ENCODE measurements around the gene PITX1.
"Not testable (repeated sequence)": the region's sequence is repeated elsewhere in the genome, so short reads cannot be mapped to it uniquely, and the experiment has no call there.

PITX1 gene

GRCh38 chr5:135009736-135010501 lies 24.1 kb downstream of the PITX1 start:
- Histone ChIP-seq H3K9me3 (ENCODE audit: control insufficient read depth, insufficient read depth, low read length) (no peaks in the 10 kb centered on the region), H3K4me1 (ENCODE audit: control insufficient read depth, insufficient read depth, low read length) (no peaks in the 10 kb centered on the region), H3K36me3 (ENCODE audit: control insufficient read depth, insufficient read depth, low read length) (no peaks in the 10 kb centered on the region), H3K27ac (ENCODE audit: low read length) (no peak overlapping the region), H3K27me3 (ENCODE audit: control insufficient read depth, insufficient read depth, low read length) (no peaks in the 10 kb centered on the region), H3K4me3 (ENCODE audit: low read length) (no peak overlapping the region)
- WGBS (ENCODE audit: insufficient coverage, insufficient read length): no CpG with 5 or more reads among the region's 11 CpGs
- no peak for DNase-seq (ENCODE audit: low read depth, low spot score)

- no peak for DNase-seq (ENCODE audit: low read depth, low spot score)
- H3K4me3 ChIP-seq (ENCODE audit: low read length): no peak overlapping the region
- no CpG with 5 or more reads among the region's 13 CpGs for WGBS (ENCODE audit: insufficient coverage, insufficient read length)
- H3K9me3 ChIP-seq (ENCODE audit: control insufficient read depth, insufficient read depth, low read length): no peaks in the 10 kb centered on the region
- no peaks in the 10 kb centered on the region for H3K36me3 ChIP-seq (ENCODE audit: control insufficient read depth, insufficient read depth, low read length)
- no peaks in the 10 kb centered on the region for H3K27me3 ChIP-seq (ENCODE audit: control insufficient read depth, insufficient read depth, low read length)
- no peak overlapping the region for H3K27ac ChIP-seq (ENCODE audit: low read length)
- H3K4me1 ChIP-seq (ENCODE audit: control insufficient read depth, insufficient read depth, low read length): no peaks in the 10 kb centered on the region
Observed at GRCh38 chr5:135008981-135009735, 24.9 kb downstream of the PITX1 start.

GRCh38 chr5:135008556-135008955 lies 25.5 kb downstream of the PITX1 start:
- H3K4me3 ChIP-seq (ENCODE audit: low read length): no peak overlapping the region
- no peaks in the 10 kb centered on the region for H3K36me3 ChIP-seq (ENCODE audit: control insufficient read depth, insufficient read depth, low read length)
- no peaks in the 10 kb centered on the region for H3K27me3 ChIP-seq (ENCODE audit: control insufficient read depth, insufficient read depth, low read length)
- no peak for DNase-seq (ENCODE audit: low read depth, low spot score)
- H3K9me3 ChIP-seq (ENCODE audit: control insufficient read depth, insufficient read depth, low read length): no peaks in the 10 kb centered on the region
- WGBS (ENCODE audit: insufficient coverage, insufficient read length): no CpG with 5 or more reads among the region's 8 CpGs
- H3K27ac ChIP-seq (ENCODE audit: low read length): no peak overlapping the region
- no peaks in the 10 kb centered on the region for H3K4me1 ChIP-seq (ENCODE audit: control insufficient read depth, insufficient read depth, low read length)

- Histone ChIP-seq H3K27me3 (ENCODE audit: control insufficient read depth, insufficient read depth, low read length) (no peaks in the 10 kb centered on the region), H3K36me3 (ENCODE audit: control insufficient read depth, insufficient read depth, low read length) (no peaks in the 10 kb centered on the region), H3K4me3 (ENCODE audit: low read length) (no peak overlapping the region), H3K4me1 (ENCODE audit: control insufficient read depth, insufficient read depth, low read length) (no peaks in the 10 kb centered on the region), H3K27ac (ENCODE audit: low read length) (no peak overlapping the region), H3K9me3 (ENCODE audit: control insufficient read depth, insufficient read depth, low read length) (no peaks in the 10 kb centered on the region)
- no CpG with 5 or more reads among the region's 11 CpGs for WGBS (ENCODE audit: insufficient coverage, insufficient read length)
- DNase-seq (ENCODE audit: low read depth, low spot score): no peak
Observed at GRCh38 chr5:135007749-135008363, 26.2 kb downstream of the PITX1 start.

- Histone ChIP-seq H3K9me3 (ENCODE audit: control insufficient read depth, insufficient read depth, low read length) (no peaks in the 10 kb centered on the region), H3K4me1 (ENCODE audit: control insufficient read depth, insufficient read depth, low read length) (no peaks in the 10 kb centered on the region), H3K36me3 (ENCODE audit: control insufficient read depth, insufficient read depth, low read length) (no peaks in the 10 kb centered on the region), H3K27ac (ENCODE audit: low read length) (no peak overlapping the region), H3K4me3 (ENCODE audit: low read length) (no peak overlapping the region), H3K27me3 (ENCODE audit: control insufficient read depth, insufficient read depth, low read length) (no peaks in the 10 kb centered on the region)
- no peak for DNase-seq (ENCODE audit: low read depth, low spot score)
- no CpG with 5 or more reads among the region's 9 CpGs for WGBS (ENCODE audit: insufficient coverage, insufficient read length)
Observed at GRCh38 chr5:135007305-135007704, 26.7 kb downstream of the PITX1 start.

- Histone ChIP-seq H3K27ac (ENCODE audit: low read length) (no peak overlapping the region), H3K4me1 (ENCODE audit: control insufficient read depth, insufficient read depth, low read length) (no peaks in the 10 kb centered on the region), H3K4me3 (ENCODE audit: low read length) (no peak overlapping the region), H3K36me3 (ENCODE audit: control insufficient read depth, insufficient read depth, low read length) (no peaks in the 10 kb centered on the region), H3K9me3 (ENCODE audit: control insufficient read depth, insufficient read depth, low read length) (no peaks in the 10 kb centered on the region), H3K27me3 (ENCODE audit: control insufficient read depth, insufficient read depth, low read length) (no peaks in the 10 kb centered on the region)
- no peak for DNase-seq (ENCODE audit: low read depth, low spot score)
- WGBS (ENCODE audit: insufficient coverage, insufficient read length): no CpG with 5 or more reads among the region's 3 CpGs
Observed at GRCh38 chr5:135005076-135005475, 29.0 kb downstream of the PITX1 start.

- Histone ChIP-seq H3K4me3 (ENCODE audit: low read length) (no peak overlapping the region), H3K27me3 (ENCODE audit: control insufficient read depth, insufficient read depth, low read length) (no peaks in the 10 kb centered on the region), H3K4me1 (ENCODE audit: control insufficient read depth, insufficient read depth, low read length) (no peaks in the 10 kb centered on the region), H3K27ac (ENCODE audit: low read length) (no peak overlapping the region), H3K36me3 (ENCODE audit: control insufficient read depth, insufficient read depth, low read length) (no peaks in the 10 kb centered on the region), H3K9me3 (ENCODE audit: control insufficient read depth, insufficient read depth, low read length) (no peaks in the 10 kb centered on the region)
- no CpG with 5 or more reads among the region's 3 CpGs for WGBS (ENCODE audit: insufficient coverage, insufficient read length)
- no peak for DNase-seq (ENCODE audit: low read depth, low spot score)
Observed at GRCh38 chr5:135004376-135004775, 29.7 kb downstream of the PITX1 start.

GRCh38 chr5:134998068-134998467 lies 36.0 kb downstream of the PITX1 start:
- not testable (repeated sequence) for H3K27ac ChIP-seq (ENCODE audit: low read length); H3K27me3 ChIP-seq (ENCODE audit: control insufficient read depth, insufficient read depth, low read length); DNase-seq (ENCODE audit: low read depth, low spot score); H3K36me3 ChIP-seq (ENCODE audit: control insufficient read depth, insufficient read depth, low read length); H3K4me1 ChIP-seq (ENCODE audit: control insufficient read depth, insufficient read depth, low read length); H3K9me3 ChIP-seq (ENCODE audit: control insufficient read depth, insufficient read depth, low read length); H3K4me3 ChIP-seq (ENCODE audit: low read length)
- no CpG with 5 or more reads among the region's 5 CpGs for WGBS (ENCODE audit: insufficient coverage, insufficient read length)

- Histone ChIP-seq H3K27ac (ENCODE audit: low read length) (no peak overlapping the region), H3K4me1 (ENCODE audit: control insufficient read depth, insufficient read depth, low read length) (no peaks in the 10 kb centered on the region), H3K36me3 (ENCODE audit: control insufficient read depth, insufficient read depth, low read length) (no peaks in the 10 kb centered on the region), H3K27me3 (ENCODE audit: control insufficient read depth, insufficient read depth, low read length) (no peaks in the 10 kb centered on the region), H3K9me3 (ENCODE audit: control insufficient read depth, insufficient read depth, low read length) (no peaks in the 10 kb centered on the region), H3K4me3 (ENCODE audit: low read length) (no peak overlapping the region)
- WGBS (ENCODE audit: insufficient coverage, insufficient read length): no CpG with 5 or more reads among the region's 11 CpGs
- no peak for DNase-seq (ENCODE audit: low read depth, low spot score)
Observed at GRCh38 chr5:134997015-134997414, 37.0 kb downstream of the PITX1 start.

GRCh38 chr5:134995850-134996402 lies 38.1 kb downstream of the PITX1 start:
- no peak overlapping the region for H3K4me3 ChIP-seq (ENCODE audit: low read length)
- no peak for DNase-seq (ENCODE audit: low read depth, low spot score)
- WGBS (ENCODE audit: insufficient coverage, insufficient read length): no CpG with 5 or more reads among the region's 8 CpGs

More at GRCh38 chr5:134995850-134996402, 38.1 kb downstream of the PITX1 start:
- Histone ChIP-seq H3K36me3 (ENCODE audit: control insufficient read depth, insufficient read depth, low read length) (no peaks in the 10 kb centered on the region), H3K27ac (ENCODE audit: low read length) (no peak overlapping the region), H3K9me3 (ENCODE audit: control insufficient read depth, insufficient read depth, low read length) (no peaks in the 10 kb centered on the region), H3K4me1 (ENCODE audit: control insufficient read depth, insufficient read depth, low read length) (no peaks in the 10 kb centered on the region), H3K27me3 (ENCODE audit: control insufficient read depth, insufficient read depth, low read length) (no peaks in the 10 kb centered on the region)

All from iPS DF 6.9 (cell line).